SH-SY5Y (cell line): ENCODE measurements around the gene GSK3B.

Experiments used
- GATA2 ChIP-seq: IDR thresholded peaks from 2 replicates; pipeline ENCODE4 v1.6.1; 2011; ENCODE audit warnings: mild to moderate bottlenecking, low read depth, low read length
- GATA3 ChIP-seq: IDR thresholded peaks from 2 replicates; pipeline ENCODE4 v1.6.1; 2011; ENCODE audit warnings: low read depth, mild to moderate bottlenecking, low read length, moderate library complexity

DNA sequence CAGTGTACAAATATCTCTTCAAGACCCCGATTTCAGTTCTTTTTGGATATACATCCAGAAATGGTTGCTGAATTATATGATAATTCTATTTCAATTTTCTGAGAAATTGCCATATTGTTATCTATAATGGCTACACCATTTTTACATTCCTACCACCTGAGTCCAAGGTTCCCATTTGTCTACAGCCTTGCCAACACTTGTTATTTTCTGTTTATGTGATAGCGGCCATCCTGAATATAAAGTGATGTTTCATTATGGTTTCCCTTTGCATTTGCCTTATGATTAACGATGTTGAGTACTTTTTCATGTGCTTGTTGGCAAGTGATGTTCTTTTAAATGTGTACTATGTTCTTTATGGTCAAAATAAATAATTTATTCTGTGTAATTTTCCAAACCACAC is 303.9 kb downstream of the GSK3B start:
- TF ChIP-seq GATA3, result no peak
- no peak for TF ChIP-seq GATA2
